PFSK-1 (cell line): Measurements from ENCODE around the gene MPPE1.

Source experiments
- FOXP2 ChIP-seq: optimal IDR thresholded peaks from 2 replicates; pipeline ENCODE3; 2011; ENCODE audit warnings: borderline replicate concordance, control low read depth, inconsistent platforms; ENCODE audit not compliant: insufficient read depth; ENCODE audit errors: extremely low read length, extremely low read depth
- POLR2AphosphoS5 ChIP-seq: IDR thresholded peaks from 2 replicates; pipeline ENCODE4 v1.6.1; 2012; ENCODE audit warnings: low read depth, mild to moderate bottlenecking, control low read depth, low read length, moderate library complexity
- SIN3A ChIP-seq: IDR thresholded peaks from 2 replicates; pipeline ENCODE4 v1.6.1; 2012; ENCODE audit warnings: mild to moderate bottlenecking, low read length, moderate library complexity, borderline replicate concordance; ENCODE audit not compliant: insufficient read depth
- TAF1 ChIP-seq: IDR thresholded peaks from 2 replicates; pipeline ENCODE4 v1.6.1; 2012; ENCODE audit warnings: low read length, control low read depth, borderline replicate concordance; ENCODE audit not compliant: insufficient read depth
- TF ChIP-seq, protein P1 (sequence below), 2 experiments: IDR thresholded peaks; 2 replicates each; pipeline versions ENCODE4 v1.6.1 to v1.8.0; 2011 to 2012; ENCODE audit warnings: low read depth in 2 of 2, low read length in 2 of 2, control low read depth in 1 of 2, inconsistent platforms in 1 of 2, mild to moderate bottlenecking in 1 of 2, moderate library complexity in 1 of 2; ENCODE audit not compliant: insufficient read depth in 1 of 2

The MPPE1 gene

DNA sequence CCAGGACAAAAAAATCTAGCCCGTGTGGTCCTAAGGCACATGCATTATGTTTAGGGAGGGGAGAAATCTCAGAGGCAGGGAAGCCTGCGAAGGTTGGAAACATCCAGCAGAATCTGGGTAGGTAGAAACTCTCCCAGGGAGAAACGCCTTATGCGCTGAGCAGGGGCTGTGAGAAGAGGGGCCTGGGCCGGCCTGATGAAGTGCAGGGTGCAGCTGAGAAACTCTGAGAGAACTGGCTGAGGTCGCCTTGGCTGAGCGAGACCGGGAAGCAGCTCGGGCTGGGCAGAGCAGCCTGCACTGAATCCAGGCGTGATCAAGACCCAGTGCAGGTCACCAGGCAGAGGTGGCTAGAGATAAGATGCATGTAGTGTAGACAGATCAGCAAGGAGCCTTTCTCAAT lies 41.8 kb downstream of the MPPE1 start:
- no peak for TF ChIP-seq FOXP2
- TF ChIP-seq TAF1 = no peak
- TF ChIP-seq, protein P1, sequence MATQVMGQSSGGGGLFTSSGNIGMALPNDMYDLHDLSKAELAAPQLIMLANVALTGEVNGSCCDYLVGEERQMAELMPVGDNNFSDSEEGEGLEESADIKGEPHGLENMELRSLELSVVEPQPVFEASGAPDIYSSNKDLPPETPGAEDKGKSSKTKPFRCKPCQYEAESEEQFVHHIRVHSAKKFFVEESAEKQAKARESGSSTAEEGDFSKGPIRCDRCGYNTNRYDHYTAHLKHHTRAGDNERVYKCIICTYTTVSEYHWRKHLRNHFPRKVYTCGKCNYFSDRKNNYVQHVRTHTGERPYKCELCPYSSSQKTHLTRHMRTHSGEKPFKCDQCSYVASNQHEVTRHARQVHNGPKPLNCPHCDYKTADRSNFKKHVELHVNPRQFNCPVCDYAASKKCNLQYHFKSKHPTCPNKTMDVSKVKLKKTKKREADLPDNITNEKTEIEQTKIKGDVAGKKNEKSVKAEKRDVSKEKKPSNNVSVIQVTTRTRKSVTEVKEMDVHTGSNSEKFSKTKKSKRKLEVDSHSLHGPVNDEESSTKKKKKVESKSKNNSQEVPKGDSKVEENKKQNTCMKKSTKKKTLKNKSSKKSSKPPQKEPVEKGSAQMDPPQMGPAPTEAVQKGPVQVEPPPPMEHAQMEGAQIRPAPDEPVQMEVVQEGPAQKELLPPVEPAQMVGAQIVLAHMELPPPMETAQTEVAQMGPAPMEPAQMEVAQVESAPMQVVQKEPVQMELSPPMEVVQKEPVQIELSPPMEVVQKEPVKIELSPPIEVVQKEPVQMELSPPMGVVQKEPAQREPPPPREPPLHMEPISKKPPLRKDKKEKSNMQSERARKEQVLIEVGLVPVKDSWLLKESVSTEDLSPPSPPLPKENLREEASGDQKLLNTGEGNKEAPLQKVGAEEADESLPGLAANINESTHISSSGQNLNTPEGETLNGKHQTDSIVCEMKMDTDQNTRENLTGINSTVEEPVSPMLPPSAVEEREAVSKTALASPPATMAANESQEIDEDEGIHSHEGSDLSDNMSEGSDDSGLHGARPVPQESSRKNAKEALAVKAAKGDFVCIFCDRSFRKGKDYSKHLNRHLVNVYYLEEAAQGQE (IDR thresholded peaks at IDR 0.05; ENCODE audit: insufficient read depth in 1 of 2, low read depth in 2 of 2, low read length in 2 of 2) = no peak
- no peak for TF ChIP-seq POLR2AphosphoS5
- no peak for TF ChIP-seq SIN3A

DNA sequence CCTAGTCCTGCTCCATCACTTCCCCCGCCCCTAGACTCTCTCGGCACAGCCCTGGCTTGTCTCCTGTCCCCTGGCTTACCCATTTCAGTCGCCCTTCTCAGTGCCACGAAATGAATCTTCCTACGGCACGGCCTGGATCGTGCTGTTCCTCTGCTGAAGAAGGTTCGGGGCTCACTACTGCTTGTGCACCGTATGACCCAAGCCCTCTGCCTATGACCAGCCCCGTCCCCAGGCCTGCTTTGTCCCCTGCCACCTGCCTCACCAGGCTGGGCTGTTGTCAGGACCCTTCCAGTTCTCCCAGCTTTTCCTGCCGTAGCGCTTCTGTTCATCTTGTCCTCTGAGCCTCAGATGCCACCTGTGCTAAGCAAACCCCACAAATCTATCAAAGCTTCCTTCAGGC lies 43.0 kb downstream of the MPPE1 start:
- TF ChIP-seq, protein P1 (IDR thresholded peaks at IDR 0.05; ENCODE audit: insufficient read depth in 1 of 2, low read depth in 2 of 2, low read length in 2 of 2) = no peak
- TF ChIP-seq FOXP2 = no peak
- no peak for TF ChIP-seq SIN3A
- no peak for TF ChIP-seq TAF1
- TF ChIP-seq POLR2AphosphoS5 = no peak

DNA sequence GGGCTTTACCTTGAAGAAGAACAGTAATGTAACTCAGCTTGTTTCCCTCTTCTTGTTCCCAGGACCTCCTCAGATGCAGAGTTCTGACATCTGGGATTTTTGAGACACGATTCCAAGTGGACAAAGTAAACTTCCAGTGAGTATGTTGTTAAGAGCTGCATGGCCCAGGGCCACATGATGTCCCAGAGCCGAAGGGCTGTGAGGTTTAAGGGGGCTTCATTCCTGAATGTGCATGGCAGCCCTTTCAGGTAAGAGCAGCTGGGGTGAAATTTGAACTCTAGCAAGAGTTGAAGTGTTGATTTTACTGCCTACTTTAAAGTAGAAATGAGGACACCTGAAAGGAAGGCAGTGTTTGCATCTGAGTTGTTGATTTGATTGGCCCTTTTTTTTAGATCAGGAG lies 43.6 kb downstream of the MPPE1 start:
- TF ChIP-seq TAF1 = no peak
- no peak for TF ChIP-seq POLR2AphosphoS5
- TF ChIP-seq SIN3A = no peak
- no peak for TF ChIP-seq FOXP2
- TF ChIP-seq, protein P1 (IDR thresholded peaks at IDR 0.05; ENCODE audit: insufficient read depth in 1 of 2, low read depth in 2 of 2, low read length in 2 of 2) = no peak

DNA sequence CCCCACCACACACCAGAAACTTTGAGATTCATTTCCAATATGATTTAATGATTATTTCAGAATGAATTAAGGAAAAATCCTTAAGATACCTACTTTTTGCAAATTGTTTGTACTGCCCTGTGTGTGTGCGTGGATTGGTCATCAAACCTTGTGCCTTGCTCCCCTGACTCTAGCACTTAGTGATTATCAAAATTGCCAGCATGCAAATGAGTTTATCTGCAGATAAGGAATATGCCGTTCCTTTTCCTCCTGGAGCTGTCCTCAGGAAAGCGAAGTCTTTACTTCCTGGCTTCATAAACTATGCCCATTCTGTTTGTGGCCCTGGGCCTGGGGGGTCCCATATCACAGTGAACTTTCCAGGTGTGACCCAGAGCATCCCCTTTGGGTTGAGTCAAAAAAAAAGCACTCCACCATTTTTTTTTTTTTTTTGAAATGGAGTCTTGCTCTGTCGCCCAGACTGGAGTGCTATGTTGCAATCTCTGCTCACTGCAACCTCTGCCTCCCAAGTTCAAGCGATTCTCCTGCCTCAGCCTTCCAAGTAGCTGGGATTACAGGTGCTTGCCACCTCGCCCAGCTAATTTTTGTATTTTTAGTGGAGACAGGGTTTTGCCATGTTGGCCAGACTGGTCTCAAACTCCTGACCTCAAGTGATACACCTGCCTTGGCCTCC lies 45.5 kb downstream of the MPPE1 start:
- TF ChIP-seq, protein P1 (IDR thresholded peaks at IDR 0.05; ENCODE audit: insufficient read depth in 1 of 2, low read depth in 2 of 2, low read length in 2 of 2) = no peak
- TF ChIP-seq POLR2AphosphoS5 (no peak), FOXP2 (no peak), TAF1 (no peak), SIN3A (no peak)
